Inflammatory macrophage (primary cell): ENCODE measurements around the gene TBC1D10A.

ENCODE experiments used
- DNase-seq, 2 donors: peaks; one replicate each; pipeline ENCODE4 v3.0.0-alpha.2; 2020 to 2022

Gene TBC1D10A

GRCh38 chr22:30320021-30320556, 6.7 kb downstream of the TBC1D10A start:
- DNase-seq: no peak

- peak; percentile 45 to 72 for DNase-seq
Measured at GRCh38 chr22:30318799-30319419, 7.8 kb downstream of the TBC1D10A start.

GRCh38 chr22:30317778-30318177, 9.0 kb downstream of the TBC1D10A start:
- no peak for DNase-seq

- no peak for DNase-seq
Measured at GRCh38 chr22:30315962-30316576, 10.7 kb downstream of the TBC1D10A start.

- peak; percentile 30 to 70 for DNase-seq
Measured at GRCh38 chr22:30314915-30315314, 11.8 kb downstream of the TBC1D10A start.

GRCh38 chr22:30313527-30314363, 13.0 kb downstream of the TBC1D10A start:
- DNase-seq: no peak

DNA sequence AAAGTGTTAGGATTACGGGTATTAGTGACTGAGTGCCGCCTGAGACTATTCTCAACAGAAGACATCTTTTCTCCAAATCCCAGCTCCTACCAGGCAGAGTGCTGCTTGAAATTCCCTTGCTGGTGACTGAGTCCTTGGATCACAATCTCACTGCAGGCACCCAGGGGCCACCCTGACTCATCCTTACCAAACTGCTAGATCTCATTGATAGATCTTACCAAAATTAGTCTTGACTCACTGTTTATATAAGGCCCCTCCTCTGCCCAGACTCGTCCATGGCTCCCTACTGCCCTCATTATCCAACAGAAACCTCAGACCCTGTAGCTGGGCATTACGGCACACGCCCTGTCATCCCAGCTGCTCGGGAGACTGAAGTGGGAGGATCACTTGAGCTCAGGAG, 14.7 kb downstream of the TBC1D10A start:
- DNase-seq: peak in 1 of 2 donors; percentile 34

DNA sequence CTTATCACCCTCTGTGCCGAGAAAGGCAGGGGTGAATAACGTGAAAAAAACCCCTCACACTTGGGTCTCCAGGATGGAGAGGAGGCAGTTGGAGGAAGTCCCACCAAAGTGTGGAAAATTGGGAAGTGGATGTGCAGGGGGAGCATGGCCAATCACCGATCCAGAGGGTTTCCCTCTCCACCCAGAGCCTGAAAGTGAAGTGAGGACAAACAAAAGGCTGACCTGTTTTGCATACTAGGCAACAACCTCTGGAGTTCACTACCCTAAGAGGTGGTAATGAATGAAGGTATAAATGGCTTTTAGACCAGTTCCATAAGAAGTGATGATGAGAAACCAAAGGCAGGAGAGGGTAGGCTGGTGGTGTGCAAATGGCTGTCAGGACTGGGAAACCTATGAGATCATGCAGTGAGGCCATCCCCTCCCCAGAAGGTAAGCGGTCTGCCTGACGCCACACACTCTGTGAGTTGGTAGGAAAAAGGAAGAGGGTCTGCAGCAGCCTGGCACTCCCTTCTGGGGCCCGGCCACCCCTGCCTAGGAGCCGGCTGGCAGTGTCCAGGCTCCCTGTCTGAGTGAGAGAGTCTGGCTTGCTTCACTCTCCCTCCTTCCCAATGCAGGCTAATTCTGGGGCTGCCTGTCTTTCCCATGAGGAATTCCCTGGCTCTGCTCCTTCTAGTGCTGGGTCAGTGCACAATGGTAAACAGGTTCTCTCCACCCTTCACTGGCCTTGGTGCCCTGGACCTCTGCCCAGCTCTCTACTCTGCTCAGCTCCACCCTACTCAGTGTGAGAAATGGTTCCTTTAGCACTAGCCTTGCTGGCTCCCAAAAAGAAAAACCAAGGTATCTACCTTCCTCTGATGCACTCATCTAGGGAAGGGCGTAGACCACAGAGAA, 15.6 kb downstream of the TBC1D10A start:
- no peak for DNase-seq

DNA sequence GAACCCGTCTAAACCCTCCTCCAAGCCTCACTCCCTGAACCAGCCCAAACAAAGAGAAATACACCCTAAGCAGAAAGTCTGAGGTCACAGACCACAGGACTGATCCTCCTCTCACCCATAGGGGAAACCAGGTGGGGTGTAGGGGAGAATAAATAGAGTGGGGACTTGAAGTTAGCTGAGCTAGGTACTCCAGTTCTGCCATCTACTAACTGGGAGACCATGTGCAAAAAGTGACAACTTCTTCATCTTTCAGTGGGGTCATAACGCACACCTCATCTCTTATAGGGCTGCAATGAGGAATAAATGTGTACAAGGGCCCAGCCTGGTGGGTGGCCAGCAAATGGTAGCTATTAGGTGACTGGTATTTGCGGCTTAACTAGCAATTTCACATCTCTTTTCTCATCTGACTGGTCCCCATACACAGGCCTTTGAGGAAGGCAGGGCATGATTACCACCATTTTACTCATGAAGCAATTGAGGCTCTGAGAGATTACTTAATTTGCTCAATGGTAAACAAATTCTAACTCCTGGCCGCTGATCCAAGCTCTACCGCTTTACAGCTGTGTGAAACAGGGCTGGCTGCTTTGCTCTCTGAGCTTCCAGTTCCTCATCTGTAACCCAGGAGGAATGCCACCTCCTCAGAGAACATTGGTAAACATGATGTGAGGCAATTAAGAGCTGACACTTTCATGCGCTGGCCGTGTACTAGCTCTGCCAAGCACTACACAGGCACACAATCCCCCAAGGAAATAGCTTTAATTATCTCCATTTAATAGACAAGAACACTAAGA, 16.6 kb downstream of the TBC1D10A start:
- peak; percentile 93 to 95 for DNase-seq

DNA sequence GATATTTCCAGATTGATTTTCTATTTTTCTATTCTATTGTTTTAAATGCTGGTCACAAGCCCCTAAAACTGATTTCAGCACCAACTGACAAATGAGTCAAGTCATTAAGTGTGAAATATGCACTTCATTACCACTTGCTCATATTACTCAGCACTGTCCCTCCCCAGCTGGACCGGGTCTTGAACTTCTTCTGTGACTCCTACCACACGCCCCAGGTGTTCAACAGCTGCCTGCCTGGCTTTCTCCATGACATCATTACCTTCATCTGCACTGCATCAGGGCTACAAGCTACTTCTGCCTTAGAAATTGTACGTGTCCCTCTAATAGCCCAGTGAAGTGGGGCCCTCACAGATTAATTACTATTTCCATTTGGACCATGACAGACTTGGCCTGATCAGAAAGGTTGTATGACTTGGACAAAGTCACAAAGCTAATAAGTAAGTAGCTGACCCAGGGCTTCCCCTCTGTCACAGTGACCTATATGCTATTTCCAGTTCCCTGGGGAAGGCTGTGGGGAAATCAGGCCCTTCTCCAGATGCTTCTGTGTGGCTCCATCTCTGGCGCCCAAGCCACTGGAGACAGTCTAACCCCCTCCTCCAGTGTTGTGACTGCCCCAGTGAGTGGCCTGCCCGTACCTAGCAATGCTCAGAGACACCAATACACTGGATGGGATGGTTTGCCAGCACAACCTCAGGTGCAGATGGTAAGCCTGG, 18.1 kb downstream of the TBC1D10A start:
- peak in 1 of 2 donors; percentile 32 for DNase-seq

DNA sequence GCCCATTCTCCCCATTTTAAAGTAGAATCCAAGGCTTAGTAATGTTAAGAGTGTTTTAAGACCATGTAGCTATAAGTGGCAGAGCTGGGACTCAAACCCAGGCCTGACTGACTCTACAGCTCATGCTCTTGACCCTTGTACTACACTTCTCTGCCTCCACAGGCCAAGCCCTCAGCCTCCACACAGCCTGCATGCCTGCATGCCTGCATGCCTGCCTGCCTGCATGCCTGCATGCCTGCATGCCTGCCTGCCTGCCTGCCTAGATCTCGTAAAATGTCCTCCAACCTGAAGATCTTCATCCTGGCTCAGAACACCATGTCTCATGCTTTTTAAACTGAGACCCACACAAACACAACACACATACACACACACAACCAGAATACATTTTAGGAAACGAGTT, 18.6 kb downstream of the TBC1D10A start:
- no peak for DNase-seq

- DNase-seq: no peak
Measured at GRCh38 chr22:30307041-30307574, 19.6 kb downstream of the TBC1D10A start.

DNA sequence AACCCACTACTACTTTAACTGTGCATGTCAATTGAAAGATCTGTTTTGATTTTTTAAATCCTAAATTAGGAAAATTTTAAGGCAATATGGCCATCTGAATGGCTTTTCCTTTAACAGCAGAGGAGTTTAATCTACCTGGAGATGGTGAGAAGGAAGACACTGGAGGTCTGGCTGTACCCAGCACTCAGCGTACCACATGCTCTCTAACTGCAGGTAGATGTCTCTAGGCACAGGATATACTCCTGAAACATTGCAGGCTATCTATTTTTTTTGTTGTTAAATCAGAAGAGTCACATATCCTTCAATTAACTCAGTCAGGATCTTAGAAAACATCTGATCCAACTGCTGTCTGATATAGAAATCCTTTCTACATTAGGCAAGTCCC, 20.1 kb downstream of the TBC1D10A start:
- DNase-seq: no peak

DNA sequence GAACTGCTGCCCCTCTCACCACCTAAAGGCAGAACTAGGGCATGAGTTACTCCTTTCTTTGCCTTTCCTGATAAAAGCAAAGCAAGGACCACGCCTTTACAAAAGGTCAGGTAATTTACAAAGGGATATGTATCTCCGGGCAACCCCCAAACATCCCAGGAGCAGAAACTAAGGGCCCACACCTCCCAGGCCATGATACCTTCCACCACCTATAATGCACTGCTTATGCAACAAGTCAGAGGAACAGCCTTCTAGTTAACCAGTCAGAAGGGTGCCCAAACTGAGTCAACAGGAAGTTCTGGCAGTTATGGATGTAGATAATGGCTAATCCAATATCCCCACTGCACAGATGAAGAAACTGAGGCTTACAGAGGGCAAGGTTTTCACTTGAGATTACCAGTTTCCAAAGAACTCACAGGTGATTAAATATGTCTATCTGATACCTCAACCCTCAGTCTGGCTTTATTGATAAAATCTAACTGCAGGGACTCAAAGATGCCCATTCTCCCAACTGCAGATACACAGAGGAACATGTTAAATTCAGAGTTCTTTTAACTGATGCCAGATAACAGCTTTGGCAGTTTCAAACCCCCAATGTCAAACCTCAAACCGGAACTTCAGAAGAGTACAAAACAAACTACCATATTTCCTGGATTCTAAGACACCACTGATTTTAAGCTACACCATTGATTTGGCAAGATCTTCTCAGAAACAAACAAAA, 20.7 kb downstream of the TBC1D10A start:
- no peak for DNase-seq

DNA sequence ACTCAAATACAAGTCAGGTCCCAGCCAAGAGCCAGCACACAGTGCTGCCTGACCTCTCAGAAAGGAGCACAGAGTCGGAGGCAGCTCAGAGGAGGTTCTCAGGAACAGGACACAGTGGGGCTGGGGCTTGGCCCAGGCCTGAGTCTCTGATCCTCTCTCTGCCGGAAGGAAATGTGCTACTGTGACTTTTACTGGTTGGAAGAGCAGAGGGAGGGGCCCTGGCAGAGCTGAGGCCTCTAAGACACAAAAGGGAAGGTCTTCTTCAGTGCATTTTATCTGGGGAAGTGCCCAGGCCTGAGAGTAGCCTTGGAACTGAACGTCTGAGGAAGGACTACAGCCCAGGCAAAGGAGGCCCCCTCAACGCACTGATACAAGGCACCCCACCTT, 21.2 kb downstream of the TBC1D10A start:
- DNase-seq: peak; percentile 54 to 81

- no peak for DNase-seq
Measured at GRCh38 chr22:30304495-30305244, 22.1 kb downstream of the TBC1D10A start.

GRCh38 chr22:30302810-30303138, 24.0 kb downstream of the TBC1D10A start:
- no peak for DNase-seq

- DNase-seq: peak; percentile 72 to 81
Measured at GRCh38 chr22:30301995-30302809, 24.5 kb downstream of the TBC1D10A start.
